Stimulated activated CD4-positive, alpha-beta T cell treated with anti-CD3 and anti-CD28 coated beads, TNF-alpha, amount 100 ng/mL, for 24 hours (primary cell): ENCODE measurements around the gene IGSF8.
"Not testable (repeated sequence)": the region's sequence is repeated elsewhere in the genome, so short reads cannot be mapped to it uniquely, and the experiment has no call there.

Source experiments
- DNase-seq, 3 experiments: peaks; one replicate each; pipeline ENCODE4 v3.0.0-alpha.2; 2020; ENCODE audit warnings: low read depth in 3 of 3

The IGSF8 gene

GRCh38 chr1:160126342-160126741 lies 27.9 kb upstream of the IGSF8 start:
- DNase-seq: not testable (repeated sequence)

- no peak for DNase-seq
These were observed 27.3 kb upstream of the IGSF8 start for GRCh38 chr1:160125746-160126145.

GRCh38 chr1:160124705-160125478 lies 26.5 kb upstream of the IGSF8 start:
- no peak for DNase-seq

GRCh38 chr1:160123726-160124125 lies 25.3 kb upstream of the IGSF8 start:
- no peak for DNase-seq

- DNase-seq: no peak
These were observed 24.6 kb upstream of the IGSF8 start for GRCh38 chr1:160122978-160123495.

- no peak for DNase-seq
These were observed 23.0 kb upstream of the IGSF8 start for GRCh38 chr1:160121388-160121787.

- no peak for DNase-seq
These were observed 22.4 kb upstream of the IGSF8 start for GRCh38 chr1:160120797-160121196.

- DNase-seq: no peak
These were observed 20.5 kb upstream of the IGSF8 start for GRCh38 chr1:160118928-160119327.

GRCh38 chr1:160117709-160118183 lies 19.3 kb upstream of the IGSF8 start:
- DNase-seq: no peak

- DNase-seq: no peak
These were observed 18.9 kb upstream of the IGSF8 start for GRCh38 chr1:160117300-160117699.

GRCh38 chr1:160116283-160117147 lies 18.1 kb upstream of the IGSF8 start:
- no peak for DNase-seq

- no peak for DNase-seq
These were observed 17.3 kb upstream of the IGSF8 start, which contains the start of gene ATP1A2 for GRCh38 chr1:160115545-160116282. Gene ATP1A2, plus strand, starts transcription at chr1:160115759. Its CDS starts 103 bp downstream, at chr1:160115862.

GRCh38 chr1:160114085-160114484 lies 15.7 kb upstream of the IGSF8 start:
- no peak for DNase-seq

GRCh38 chr1:160113407-160113806 lies 15.0 kb upstream of the IGSF8 start:
- DNase-seq: no peak

GRCh38 chr1:160112357-160112756 lies 13.9 kb upstream of the IGSF8 start:
- no peak for DNase-seq

- not testable (repeated sequence) for DNase-seq
These were observed 13.0 kb upstream of the IGSF8 start for GRCh38 chr1:160111462-160111861.

- no peak for DNase-seq
These were observed 11.3 kb upstream of the IGSF8 start for GRCh38 chr1:160109686-160110085.

GRCh38 chr1:160108888-160109662 lies 10.7 kb upstream of the IGSF8 start:
- DNase-seq: peak in 1 of 3 experiments; percentile 25

GRCh38 chr1:160107512-160107911 lies 9.1 kb upstream of the IGSF8 start:
- no peak for DNase-seq

- DNase-seq: no peak
These were observed 6.7 kb upstream of the IGSF8 start for GRCh38 chr1:160105155-160105554.

GRCh38 chr1:160104486-160104885 lies 6.1 kb upstream of the IGSF8 start:
- DNase-seq: no peak
